ENCODE results near the gene CHDH. TPM values are rescaled to one million over a fixed set of nuclear protein-coding genes. Genes with fewer than 3 reads are reported as not detected.

CHDH gene
- total RNA-seq, 1 donor from 2014 or later, result 1.0 TPM

GRCh38 chr3:53837331-53837730, 8.9 kb downstream of the CHDH start:
- H3K27me3 Mint-ChIP-seq (ENCODE audit: unreplicated experiment), result peaks cover 2% of the 10 kb centered on the region
- no peak for TF ChIP-seq CTCF (IDR thresholded peaks at IDR 0.05; ENCODE audit: unreplicated experiment)
- no peak overlapping the region for H3K4me3 Mint-ChIP-seq (ENCODE audit: unreplicated experiment)
- no peaks in the 10 kb centered on the region for H3K4me1 Mint-ChIP-seq (ENCODE audit: unreplicated experiment)
- H3K27ac Mint-ChIP-seq (ENCODE audit: unreplicated experiment), result no peak overlapping the region
- no peak for DNase-seq (ENCODE audit: low spot score)
- no peaks in the 10 kb centered on the region for H3K9me3 Mint-ChIP-seq (ENCODE audit: unreplicated experiment)
- H3K36me3 Mint-ChIP-seq (ENCODE audit: low read depth, unreplicated experiment), result no peaks in the 10 kb centered on the region

- Mint-ChIP-seq H3K4me1 (ENCODE audit: unreplicated experiment) (no peaks in the 10 kb centered on the region), H3K27me3 (ENCODE audit: unreplicated experiment) (no peaks in the 10 kb centered on the region), H3K9me3 (ENCODE audit: unreplicated experiment) (no peaks in the 10 kb centered on the region), H3K36me3 (ENCODE audit: low read depth, unreplicated experiment) (no peaks in the 10 kb centered on the region), H3K4me3 (ENCODE audit: unreplicated experiment) (no peak overlapping the region), H3K27ac (ENCODE audit: unreplicated experiment) (no peak overlapping the region)
- no peak for TF ChIP-seq CTCF (IDR thresholded peaks at IDR 0.05; ENCODE audit: unreplicated experiment)
- no peak for DNase-seq (ENCODE audit: low spot score)
These were observed 9.9 kb downstream of the CHDH start for GRCh38 chr3:53836084-53836872.

- no peak for DNase-seq (ENCODE audit: low spot score)
- H3K27me3 Mint-ChIP-seq (ENCODE audit: unreplicated experiment), result no peaks in the 10 kb centered on the region
- no peaks in the 10 kb centered on the region for H3K36me3 Mint-ChIP-seq (ENCODE audit: low read depth, unreplicated experiment)
- no peak for TF ChIP-seq CTCF (IDR thresholded peaks at IDR 0.05; ENCODE audit: unreplicated experiment)
- no peak overlapping the region for H3K27ac Mint-ChIP-seq (ENCODE audit: unreplicated experiment)
- no peaks in the 10 kb centered on the region for H3K9me3 Mint-ChIP-seq (ENCODE audit: unreplicated experiment)
- no peaks in the 10 kb centered on the region for H3K4me1 Mint-ChIP-seq (ENCODE audit: unreplicated experiment)
- H3K4me3 Mint-ChIP-seq (ENCODE audit: unreplicated experiment), result no peak overlapping the region
These were observed 11.0 kb downstream of the CHDH start for GRCh38 chr3:53835257-53835656.

GRCh38 chr3:53834429-53835095, 11.7 kb downstream of the CHDH start:
- Mint-ChIP-seq H3K27me3 (ENCODE audit: unreplicated experiment) (peaks cover 2% of the 10 kb centered on the region), H3K36me3 (ENCODE audit: low read depth, unreplicated experiment) (no peaks in the 10 kb centered on the region), H3K4me3 (ENCODE audit: unreplicated experiment) (no peak overlapping the region), H3K4me1 (ENCODE audit: unreplicated experiment) (no peaks in the 10 kb centered on the region), H3K27ac (ENCODE audit: unreplicated experiment) (no peak overlapping the region), H3K9me3 (ENCODE audit: unreplicated experiment) (no peaks in the 10 kb centered on the region)
- no peak for DNase-seq (ENCODE audit: low spot score)
- no peak for TF ChIP-seq CTCF (IDR thresholded peaks at IDR 0.05; ENCODE audit: unreplicated experiment)

- no peaks in the 10 kb centered on the region for H3K9me3 Mint-ChIP-seq (ENCODE audit: unreplicated experiment)
- TF ChIP-seq CTCF (IDR thresholded peaks at IDR 0.05; ENCODE audit: unreplicated experiment), result no peak
- no peaks in the 10 kb centered on the region for H3K4me1 Mint-ChIP-seq (ENCODE audit: unreplicated experiment)
- peaks cover 2% of the 10 kb centered on the region for H3K27me3 Mint-ChIP-seq (ENCODE audit: unreplicated experiment)
- H3K27ac Mint-ChIP-seq (ENCODE audit: unreplicated experiment), result no peak overlapping the region
- no peak for DNase-seq (ENCODE audit: low spot score)
- no peaks in the 10 kb centered on the region for H3K36me3 Mint-ChIP-seq (ENCODE audit: low read depth, unreplicated experiment)
- H3K4me3 Mint-ChIP-seq (ENCODE audit: unreplicated experiment), result no peak overlapping the region
These were observed 12.5 kb downstream of the CHDH start for GRCh38 chr3:53833700-53834099.

Data from endothelial cell (in vitro differentiated cells).